ENCODE results near the gene SPACA9. TPM values are rescaled to one million over a fixed set of nuclear protein-coding genes. Genes with fewer than 3 reads are reported as not detected.

The SPACA9 gene
- total RNA-seq, 1 donor = 3.6 TPM

DNA sequence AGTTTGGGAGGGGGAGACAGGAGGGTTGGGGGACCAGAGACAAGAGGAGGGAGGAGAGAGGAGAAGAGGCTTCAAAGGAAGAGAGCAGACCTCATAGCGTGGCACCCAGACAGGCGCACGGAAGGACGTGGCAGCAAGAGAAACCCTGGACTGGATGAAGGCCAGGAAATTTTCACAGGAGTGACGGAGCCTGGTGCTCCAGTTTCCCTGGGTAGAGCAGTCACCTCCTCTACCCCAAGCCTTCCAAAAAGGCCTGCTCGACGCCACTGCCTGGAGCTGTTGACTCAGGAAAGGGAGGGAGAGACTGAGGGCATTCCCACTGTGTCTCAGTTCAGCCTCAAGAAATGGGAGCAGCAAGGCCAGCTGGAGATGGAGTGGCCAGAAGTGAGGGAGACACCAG is 19.9 kb upstream of the SPACA9 start:
- H3K79me2 ChIP-seq (ENCODE audit: insufficient read depth, low read length) = no peaks in the 10 kb centered on the region
- H3K27me3 ChIP-seq (ENCODE audit: insufficient read depth, low read length) = no peaks in the 10 kb centered on the region
- H3K36me3 ChIP-seq (ENCODE audit: insufficient read depth, low read length) = no peaks in the 10 kb centered on the region
- H3K4me2 ChIP-seq (ENCODE audit: insufficient read depth, low read length) = no peak overlapping the region
- no peak for DNase-seq (ENCODE audit: insufficient read length, low spot score, missing footprints)
- H3K4me3 ChIP-seq (ENCODE audit: insufficient read depth, low read length) = no peak overlapping the region
- H4K20me1 ChIP-seq (ENCODE audit: insufficient read depth, low read length) = no peaks in the 10 kb centered on the region
- no peak overlapping the region for H3K27ac ChIP-seq (ENCODE audit: low read depth, low read length)
- no peak overlapping the region for H2AFZ ChIP-seq (ENCODE audit: low read length)
- peaks cover 4% of the 10 kb centered on the region for H3K4me1 ChIP-seq (ENCODE audit: insufficient read depth, low read length)
- no peaks in the 10 kb centered on the region for H3K9me3 ChIP-seq (ENCODE audit: low read depth, low read length)
- TF ChIP-seq, protein P1, sequence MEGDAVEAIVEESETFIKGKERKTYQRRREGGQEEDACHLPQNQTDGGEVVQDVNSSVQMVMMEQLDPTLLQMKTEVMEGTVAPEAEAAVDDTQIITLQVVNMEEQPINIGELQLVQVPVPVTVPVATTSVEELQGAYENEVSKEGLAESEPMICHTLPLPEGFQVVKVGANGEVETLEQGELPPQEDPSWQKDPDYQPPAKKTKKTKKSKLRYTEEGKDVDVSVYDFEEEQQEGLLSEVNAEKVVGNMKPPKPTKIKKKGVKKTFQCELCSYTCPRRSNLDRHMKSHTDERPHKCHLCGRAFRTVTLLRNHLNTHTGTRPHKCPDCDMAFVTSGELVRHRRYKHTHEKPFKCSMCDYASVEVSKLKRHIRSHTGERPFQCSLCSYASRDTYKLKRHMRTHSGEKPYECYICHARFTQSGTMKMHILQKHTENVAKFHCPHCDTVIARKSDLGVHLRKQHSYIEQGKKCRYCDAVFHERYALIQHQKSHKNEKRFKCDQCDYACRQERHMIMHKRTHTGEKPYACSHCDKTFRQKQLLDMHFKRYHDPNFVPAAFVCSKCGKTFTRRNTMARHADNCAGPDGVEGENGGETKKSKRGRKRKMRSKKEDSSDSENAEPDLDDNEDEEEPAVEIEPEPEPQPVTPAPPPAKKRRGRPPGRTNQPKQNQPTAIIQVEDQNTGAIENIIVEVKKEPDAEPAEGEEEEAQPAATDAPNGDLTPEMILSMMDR (IDR thresholded peaks at IDR 0.05; ENCODE audit: extremely low read depth, low read depth, low read length) = no peak

DNA sequence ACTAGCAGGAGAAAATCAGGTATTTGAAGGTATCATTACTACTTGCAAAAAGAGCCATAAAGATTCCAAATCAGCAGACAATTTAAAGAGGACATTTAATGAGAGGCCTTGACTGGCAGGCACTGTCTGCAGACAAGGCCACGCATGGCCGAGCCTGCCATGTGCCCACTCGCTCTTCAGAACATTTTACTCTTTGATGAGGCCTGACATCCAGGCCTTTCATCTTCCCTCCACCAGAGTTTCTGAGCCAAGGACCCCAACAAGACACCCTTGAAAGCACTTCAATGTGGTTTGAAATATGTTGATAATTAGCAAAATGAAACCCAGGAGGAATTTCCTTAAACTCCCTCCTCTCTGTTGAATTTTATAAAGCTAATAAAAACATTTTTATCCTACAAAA is 17.0 kb upstream of the SPACA9 start:
- Histone ChIP-seq H3K27ac (ENCODE audit: low read depth, low read length) (no peak overlapping the region), H3K4me1 (ENCODE audit: insufficient read depth, low read length) (peaks cover 4% of the 10 kb centered on the region), H3K27me3 (ENCODE audit: insufficient read depth, low read length) (no peaks in the 10 kb centered on the region), H3K79me2 (ENCODE audit: insufficient read depth, low read length) (no peaks in the 10 kb centered on the region), H4K20me1 (ENCODE audit: insufficient read depth, low read length) (no peaks in the 10 kb centered on the region), H3K4me2 (ENCODE audit: insufficient read depth, low read length) (no peak overlapping the region), H2AFZ (ENCODE audit: low read length) (no peak overlapping the region), H3K36me3 (ENCODE audit: insufficient read depth, low read length) (no peaks in the 10 kb centered on the region), H3K4me3 (ENCODE audit: insufficient read depth, low read length) (no peak overlapping the region), H3K9me3 (ENCODE audit: low read depth, low read length) (no peaks in the 10 kb centered on the region)
- DNase-seq (ENCODE audit: insufficient read length, low spot score, missing footprints) = no peak
- TF ChIP-seq, protein P1 (IDR thresholded peaks at IDR 0.05; ENCODE audit: extremely low read depth, low read depth, low read length) = no peak

DNA sequence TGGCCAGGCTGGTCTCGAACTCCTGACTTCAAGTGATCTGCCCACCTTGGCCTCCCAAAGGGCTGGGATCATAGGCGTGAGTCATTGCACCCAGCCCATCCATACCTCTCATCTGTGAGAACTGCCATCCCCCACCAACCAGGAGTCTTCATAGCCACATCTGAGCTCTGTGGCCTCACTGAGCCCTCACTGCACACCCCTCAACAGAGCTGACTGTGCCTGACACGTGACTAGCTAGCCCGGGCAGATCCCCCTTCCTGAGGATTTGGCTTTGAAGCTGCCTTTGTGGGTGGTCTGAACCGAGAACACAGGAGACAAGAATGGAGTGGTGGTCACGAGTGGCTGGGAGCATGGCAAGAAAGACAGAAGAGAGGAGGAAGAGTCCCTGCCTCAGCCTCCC is 16.2 kb upstream of the SPACA9 start:
- H3K27ac ChIP-seq (ENCODE audit: low read depth, low read length) = no peak overlapping the region
- H3K79me2 ChIP-seq (ENCODE audit: insufficient read depth, low read length) = no peaks in the 10 kb centered on the region
- H3K27me3 ChIP-seq (ENCODE audit: insufficient read depth, low read length) = no peaks in the 10 kb centered on the region
- TF ChIP-seq, protein P1 (IDR thresholded peaks at IDR 0.05; ENCODE audit: extremely low read depth, low read depth, low read length) = no peak
- no peaks in the 10 kb centered on the region for H4K20me1 ChIP-seq (ENCODE audit: insufficient read depth, low read length)
- DNase-seq (ENCODE audit: insufficient read length, low spot score, missing footprints) = no peak
- no peak overlapping the region for H3K4me2 ChIP-seq (ENCODE audit: insufficient read depth, low read length)
- H3K4me3 ChIP-seq (ENCODE audit: insufficient read depth, low read length) = no peak overlapping the region
- no peak overlapping the region for H2AFZ ChIP-seq (ENCODE audit: low read length)
- no peaks in the 10 kb centered on the region for H3K36me3 ChIP-seq (ENCODE audit: insufficient read depth, low read length)
- H3K4me1 ChIP-seq (ENCODE audit: insufficient read depth, low read length) = no peaks in the 10 kb centered on the region
- H3K9me3 ChIP-seq (ENCODE audit: low read depth, low read length) = no peaks in the 10 kb centered on the region

DNA sequence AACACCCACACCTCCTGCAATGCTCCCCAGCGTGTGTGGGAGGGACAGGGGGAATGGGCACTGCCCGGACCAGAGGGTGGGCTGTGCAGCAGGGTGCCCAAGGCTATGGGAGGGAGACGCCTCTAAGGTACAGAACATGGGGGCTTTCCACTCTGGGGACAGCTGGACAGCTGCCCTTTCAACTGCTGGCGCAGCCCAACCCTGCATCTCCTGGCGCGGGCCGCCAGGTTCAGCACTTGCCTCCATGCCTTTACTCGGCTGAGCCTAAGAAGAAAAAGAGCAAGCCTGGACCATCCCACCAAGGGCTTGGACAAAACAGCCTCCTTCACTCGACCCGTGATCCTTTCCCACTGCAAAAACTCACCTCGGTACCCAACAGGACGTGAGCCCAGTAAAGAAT is 15.6 kb upstream of the SPACA9 start:
- Histone ChIP-seq H3K36me3 (ENCODE audit: insufficient read depth, low read length) (no peaks in the 10 kb centered on the region), H3K9me3 (ENCODE audit: low read depth, low read length) (no peaks in the 10 kb centered on the region), H2AFZ (ENCODE audit: low read length) (no peak overlapping the region), H3K27ac (ENCODE audit: low read depth, low read length) (no peak overlapping the region), H3K4me3 (ENCODE audit: insufficient read depth, low read length) (no peak overlapping the region), H4K20me1 (ENCODE audit: insufficient read depth, low read length) (no peaks in the 10 kb centered on the region), H3K79me2 (ENCODE audit: insufficient read depth, low read length) (no peaks in the 10 kb centered on the region), H3K4me1 (ENCODE audit: insufficient read depth, low read length) (no peaks in the 10 kb centered on the region), H3K27me3 (ENCODE audit: insufficient read depth, low read length) (no peaks in the 10 kb centered on the region), H3K4me2 (ENCODE audit: insufficient read depth, low read length) (no peak overlapping the region)
- DNase-seq (ENCODE audit: insufficient read length, low spot score, missing footprints) = no peak
- TF ChIP-seq, protein P1 (IDR thresholded peaks at IDR 0.05; ENCODE audit: extremely low read depth, low read depth, low read length) = no peak

Measured in osteoblast (primary cell).